Upper lobe of right lung (tissue), 1 donor: ENCODE results near the gene XRCC6. TPM values are rescaled to one million over a fixed set of nuclear protein-coding genes. Genes with fewer than 3 reads are reported as not detected.

Source experiments
- ATAC-seq: fragments of 200-7000 bp; cut with Tn5 transposase; one replicate; pipeline ENCODE4 v1.9.1; 2020; ENCODE audit warnings: mild to moderate bottlenecking, moderate library complexity
- DNase-seq: peaks from one replicate; pipeline ENCODE4 v3.0.0-alpha.2; 2020
- H3K27ac ChIP-seq: fragments of 200-600 bp; one replicate; pipeline ENCODE4 v1.8.0; 2022
- H3K27me3 ChIP-seq: fragments of 200-600 bp; one replicate; pipeline ENCODE4 v1.8.0; 2022; ENCODE audit warnings: mild to moderate bottlenecking
- H3K36me3 ChIP-seq: fragments of 200-600 bp; one replicate; pipeline ENCODE4 v1.8.0; 2022
- H3K4me1 ChIP-seq: fragments of 200-600 bp; one replicate; pipeline ENCODE4 v1.8.0; 2022
- H3K4me3 ChIP-seq: fragments of 200-600 bp; one replicate; pipeline ENCODE4 v1.8.0; 2022; ENCODE audit warnings: mild to moderate bottlenecking
- H3K9me3 ChIP-seq: fragments of 200-600 bp; one replicate; pipeline ENCODE4 v1.8.0; 2022
- CTCF ChIP-seq: fragments of 200-600 bp; IDR thresholded peaks from one replicate; pipeline ENCODE4 v1.8.0; 2022; ENCODE audit warnings: antibody characterized with exemption
- intact Hi-C: fragments of 100-400 bp; cut with DNase I; formaldehyde crosslinking; loops from one replicate; pipeline ENCODE4 v1.11.0; 2022
- total RNA-seq: library from RNA; stranded (reverse); fragmentation: NEBNext Ultra II Directional; extraction: Animal tissue kit (Norgen Biotek cat#: 25700); gene quantifications from one replicate; pipeline ENCODE4 v1.2.1, GENCODE V29; 2021
- donor health status: DM: no; HTN: yes; CAD: no; lungs with severe emphysema.

Gene XRCC6
- total RNA-seq, 1 donor from 2014 or later = 160 TPM

DNA sequence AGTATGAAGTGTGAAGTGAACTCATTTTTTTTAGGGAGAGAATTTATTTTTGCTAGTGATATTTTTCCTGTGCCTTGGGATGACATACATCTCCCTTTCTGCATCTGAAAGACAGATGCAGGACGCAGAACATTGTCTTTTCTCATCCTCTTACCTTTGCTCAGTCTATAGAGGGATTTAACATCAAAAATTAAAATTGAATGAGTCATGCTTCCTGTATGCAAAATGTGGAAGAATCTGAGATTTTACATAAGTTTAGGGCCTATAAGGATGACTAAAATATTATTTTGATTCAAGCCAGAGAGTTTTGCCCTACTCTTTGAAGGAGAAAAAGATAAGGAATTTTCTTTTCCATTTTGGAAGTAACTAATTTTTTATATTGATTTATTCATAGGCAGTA, 27.3 kb downstream of the XRCC6 start:
- DNase-seq (no peak), ATAC-seq (no peak)
- TF ChIP-seq CTCF = no peak
- Histone ChIP-seq H3K36me3 (peaks cover 97% of the 10 kb centered on the region), H3K27me3 (no peaks in the 10 kb centered on the region), H3K4me1 (no peaks in the 10 kb centered on the region), H3K27ac (no peak overlapping the region), H3K4me3 (no peak overlapping the region), H3K9me3 (no peaks in the 10 kb centered on the region)
- intact Hi-C loops = no loop called here

- no peak overlapping the region for H3K27ac ChIP-seq
- intact Hi-C loops = no loop called here
- DNase-seq = no peak
Measured at GRCh38 chr22:41650229-41650628, 29.1 kb downstream of the XRCC6 start.

DNA sequence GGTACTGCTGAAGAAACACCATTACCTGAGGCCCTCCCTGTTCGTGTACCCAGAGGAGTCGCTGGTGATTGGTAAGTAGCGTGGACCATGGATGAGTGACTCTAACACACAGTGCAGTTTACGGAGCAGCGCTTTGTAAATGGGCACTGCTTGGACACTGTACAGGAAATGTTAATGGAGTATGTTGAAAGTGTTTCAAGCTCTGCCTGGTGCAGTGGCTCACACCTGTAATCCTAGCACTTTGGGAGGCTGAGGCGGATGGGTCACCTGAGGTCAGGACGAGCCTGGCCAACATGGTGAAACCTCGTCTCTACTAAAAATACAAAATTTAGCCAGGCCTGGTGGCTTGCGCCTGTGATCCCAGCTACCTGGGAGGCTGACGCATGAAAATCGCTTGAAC, 29.7 kb downstream of the XRCC6 start:
- Histone ChIP-seq H3K27me3 (no peaks in the 10 kb centered on the region), H3K9me3 (no peaks in the 10 kb centered on the region), H3K4me1 (no peaks in the 10 kb centered on the region), H3K36me3 (peaks cover 99% of the 10 kb centered on the region), H3K27ac (no peak overlapping the region), H3K4me3 (no peak overlapping the region)
- DNase-seq (no peak), ATAC-seq (no peak)
- TF ChIP-seq CTCF = no peak
- intact Hi-C loops = no loop called here

More at GRCh38 chr22:41650229-41650628, 29.1 kb downstream of the XRCC6 start:
- no peak for TF ChIP-seq CTCF
- Histone ChIP-seq H3K27me3 (no peaks in the 10 kb centered on the region), H3K36me3 (peaks cover 99% of the 10 kb centered on the region), H3K9me3 (no peaks in the 10 kb centered on the region), H3K4me3 (no peak overlapping the region), H3K4me1 (no peaks in the 10 kb centered on the region)
- no peak for ATAC-seq

DNA sequence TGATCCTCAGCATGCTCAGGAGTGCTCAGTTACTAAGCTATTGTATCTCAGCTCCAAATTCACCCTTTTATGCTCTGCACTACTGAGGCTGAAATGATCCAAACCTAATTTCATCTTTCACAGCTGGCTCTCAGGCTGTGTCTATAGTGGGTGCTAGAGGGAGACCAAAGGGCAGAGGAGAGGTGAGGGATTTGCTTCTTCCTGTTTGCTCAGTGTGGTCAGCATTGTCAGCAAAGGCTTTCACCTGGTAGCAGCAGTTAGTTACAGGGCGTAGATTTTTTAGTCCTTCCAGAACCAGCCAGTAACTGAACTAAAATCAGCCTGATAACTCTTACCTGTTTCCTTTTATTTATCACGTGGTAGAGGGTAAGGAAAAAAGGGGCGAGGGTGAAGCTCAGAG, 33.2 kb downstream of the XRCC6 start:
- H3K4me1 ChIP-seq = no peaks in the 10 kb centered on the region
- no peak overlapping the region for H3K4me3 ChIP-seq
- intact Hi-C loops = no loop called here
- ATAC-seq (no peak), DNase-seq (no peak)
- peaks cover 100% of the 10 kb centered on the region for H3K36me3 ChIP-seq
- no peaks in the 10 kb centered on the region for H3K27me3 ChIP-seq
- TF ChIP-seq CTCF = no peak
- H3K27ac ChIP-seq = no peak overlapping the region
- no peaks in the 10 kb centered on the region for H3K9me3 ChIP-seq

GRCh38 chr22:41656556-41656955, 35.5 kb downstream of the XRCC6 start:
- DNase-seq (no peak), ATAC-seq (no peak)
- H3K4me3 ChIP-seq = no peak overlapping the region
- H3K9me3 ChIP-seq = no peaks in the 10 kb centered on the region
- peaks cover 100% of the 10 kb centered on the region for H3K36me3 ChIP-seq
- no peak overlapping the region for H3K27ac ChIP-seq
- TF ChIP-seq CTCF = no peak
- H3K4me1 ChIP-seq = no peaks in the 10 kb centered on the region
- H3K27me3 ChIP-seq = no peaks in the 10 kb centered on the region
- intact Hi-C loops = no loop called here

- Histone ChIP-seq H3K27me3 (no peaks in the 10 kb centered on the region), H3K4me3 (no peak overlapping the region), H3K4me1 (no peaks in the 10 kb centered on the region), H3K27ac (no peak overlapping the region), H3K9me3 (no peaks in the 10 kb centered on the region), H3K36me3 (peaks cover 100% of the 10 kb centered on the region)
- DNase-seq (no peak), ATAC-seq (no peak)
- no peak for TF ChIP-seq CTCF
- intact Hi-C loops = no loop called here
Measured at GRCh38 chr22:41657709-41658108, 36.6 kb downstream of the XRCC6 start.
